ENCODE results near the gene FAM120B.

Gene FAM120B

DNA sequence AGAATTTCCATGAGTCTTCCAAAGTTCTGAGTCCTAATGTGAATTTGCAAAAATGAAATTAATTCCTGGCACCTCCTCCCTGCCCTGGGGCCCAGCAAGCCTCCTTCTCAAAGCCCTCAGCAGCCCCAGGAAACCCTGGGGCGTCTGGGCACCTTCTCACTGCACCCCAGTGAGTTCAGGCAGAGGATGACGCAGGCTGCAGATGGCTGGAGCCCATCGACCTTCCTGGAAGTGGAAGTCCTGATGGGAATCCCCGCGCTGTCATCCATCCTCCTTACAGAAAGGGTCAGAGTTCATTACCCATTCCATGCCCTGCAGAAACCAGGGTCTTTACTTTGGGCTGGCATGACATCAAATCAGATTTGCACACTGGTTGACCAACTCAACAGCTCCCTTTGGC lies 47.3 kb upstream of the FAM120B start:
- H3K27ac ChIP-seq (ENCODE audit: low read depth, low read length, poor library complexity, severe bottlenecking): no peak overlapping the region
- H3K4me2 ChIP-seq (ENCODE audit: low read length): no peak overlapping the region
- peaks cover 6% of the 10 kb centered on the region; the same call in 1 of the 2 replicates for H3K27me3 ChIP-seq (ENCODE audit: insufficient read depth, low read length)
- H4K20me1 ChIP-seq (ENCODE audit: insufficient read depth, low read length): no peaks in the 10 kb centered on the region
- H3K9ac ChIP-seq (ENCODE audit: low read length): no peak overlapping the region
- H3K36me3 ChIP-seq (ENCODE audit: insufficient read depth, low read length): no peaks in the 10 kb centered on the region
- H3F3A ChIP-seq (ENCODE audit: insufficient read depth, low read length): no peaks in the 10 kb centered on the region
- no peak overlapping the region for H3K4me3 ChIP-seq (ENCODE audit: low read depth, low read length, poor library complexity, severe bottlenecking)
- H3K9me3 ChIP-seq (ENCODE audit: low read length): no peaks in the 10 kb centered on the region
- TF ChIP-seq EZH2 (IDR thresholded peaks at IDR 0.05; ENCODE audit: borderline replicate concordance, low read length) (no peak), CTCF (IDR thresholded peaks at IDR 0.05; ENCODE audit: low read length) (no peak)
- no peak overlapping the region for H2AFZ ChIP-seq (ENCODE audit: low read length)
- no peaks in the 10 kb centered on the region for H3K4me1 ChIP-seq (ENCODE audit: insufficient read depth, low read length, severe bottlenecking)
- H3K9me2 ChIP-seq (ENCODE audit: low read depth, low read length): no peaks in the 10 kb centered on the region
- no peaks in the 10 kb centered on the region for H3K79me2 ChIP-seq (ENCODE audit: insufficient read depth, low read length)

DNA sequence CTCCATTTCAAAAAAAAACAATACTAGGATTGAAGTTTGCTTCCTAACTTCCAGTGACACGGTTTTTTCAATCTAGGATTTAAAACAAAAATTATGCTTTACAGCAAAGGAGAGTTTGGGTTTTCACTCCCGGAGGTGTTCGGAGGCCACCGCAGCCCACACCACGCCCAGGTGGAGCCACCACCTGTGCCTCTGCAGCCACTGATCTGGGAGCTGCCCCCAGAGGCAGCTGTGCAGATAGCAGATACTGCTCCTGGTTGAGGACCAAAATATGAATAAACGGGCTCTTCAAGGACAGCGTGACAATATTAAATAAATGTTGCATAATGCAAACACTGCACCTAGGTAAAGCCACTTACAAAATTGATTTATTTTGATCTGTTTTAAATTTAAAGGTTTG lies 45.9 kb upstream of the FAM120B start:
- H3K9ac ChIP-seq (ENCODE audit: low read length): no peak overlapping the region
- no peak overlapping the region for H2AFZ ChIP-seq (ENCODE audit: low read length)
- TF ChIP-seq EZH2 (IDR thresholded peaks at IDR 0.05; ENCODE audit: borderline replicate concordance, low read length) (no peak), CTCF (IDR thresholded peaks at IDR 0.05; ENCODE audit: low read length) (peak; percentile 31; the same call in 1 of the 2 replicates)
- H3K79me2 ChIP-seq (ENCODE audit: insufficient read depth, low read length): no peaks in the 10 kb centered on the region
- H3K27me3 ChIP-seq (ENCODE audit: insufficient read depth, low read length): peaks cover 6% of the 10 kb centered on the region; the same call in 1 of the 2 replicates
- H3K4me3 ChIP-seq (ENCODE audit: low read depth, low read length, poor library complexity, severe bottlenecking): no peak overlapping the region
- no peak overlapping the region for H3K4me2 ChIP-seq (ENCODE audit: low read length)
- no peaks in the 10 kb centered on the region for H3K9me3 ChIP-seq (ENCODE audit: low read length)
- no peaks in the 10 kb centered on the region for H3K36me3 ChIP-seq (ENCODE audit: insufficient read depth, low read length)
- H3F3A ChIP-seq (ENCODE audit: insufficient read depth, low read length): no peaks in the 10 kb centered on the region
- no peaks in the 10 kb centered on the region for H3K4me1 ChIP-seq (ENCODE audit: insufficient read depth, low read length, severe bottlenecking)
- no peaks in the 10 kb centered on the region for H3K9me2 ChIP-seq (ENCODE audit: low read depth, low read length)
- H4K20me1 ChIP-seq (ENCODE audit: insufficient read depth, low read length): no peaks in the 10 kb centered on the region
- H3K27ac ChIP-seq (ENCODE audit: low read depth, low read length, poor library complexity, severe bottlenecking): no peak overlapping the region

DNA sequence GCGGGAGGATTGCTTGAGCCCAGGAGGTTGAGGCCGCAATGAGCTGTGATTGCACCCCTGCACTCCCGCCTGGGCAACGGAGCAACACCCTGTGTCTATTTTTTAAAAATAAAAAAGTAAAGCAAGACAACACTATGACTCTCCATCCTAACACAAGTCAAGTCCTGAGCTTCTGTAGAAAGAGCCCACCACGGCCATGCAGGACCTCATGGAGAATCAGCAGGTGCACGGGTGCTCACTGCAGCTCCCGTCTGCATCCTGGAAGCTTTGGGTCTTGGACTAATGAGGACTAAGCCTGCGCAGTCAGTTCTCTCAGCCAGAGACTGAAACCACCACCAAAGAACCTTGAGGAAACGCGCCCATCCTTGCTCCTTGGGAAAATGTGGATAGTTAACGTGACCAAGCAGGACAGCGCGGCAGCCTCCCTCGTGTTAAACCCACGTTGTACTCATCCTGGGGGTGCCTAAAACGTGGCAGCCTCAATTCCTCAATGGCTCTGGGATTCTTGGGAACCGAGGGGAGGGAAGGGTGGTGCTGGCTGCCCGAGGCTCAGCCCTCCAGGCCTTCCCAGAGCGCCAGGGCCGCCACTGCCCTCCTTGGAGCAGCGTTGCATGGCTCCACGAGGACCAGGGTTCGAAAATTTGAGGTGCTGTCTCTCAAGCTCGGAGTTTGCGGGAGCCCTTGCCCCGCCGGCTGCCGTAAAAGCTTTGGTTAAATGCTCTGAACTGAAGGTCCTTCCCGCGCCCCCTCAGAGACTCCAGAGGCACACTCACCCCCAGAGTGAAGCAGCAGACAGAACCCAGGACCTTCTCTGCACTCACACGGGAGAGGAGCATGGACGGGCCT lies 44.7 kb upstream of the FAM120B start:
- H3K36me3 ChIP-seq (ENCODE audit: insufficient read depth, low read length): no peaks in the 10 kb centered on the region
- no peaks in the 10 kb centered on the region for H3K9me2 ChIP-seq (ENCODE audit: low read depth, low read length)
- no peaks in the 10 kb centered on the region for H3K79me2 ChIP-seq (ENCODE audit: insufficient read depth, low read length)
- H4K20me1 ChIP-seq (ENCODE audit: insufficient read depth, low read length): no peaks in the 10 kb centered on the region
- no peak overlapping the region for H3K27ac ChIP-seq (ENCODE audit: low read depth, low read length, poor library complexity, severe bottlenecking)
- no peak overlapping the region for H3K4me2 ChIP-seq (ENCODE audit: low read length)
- no peak overlapping the region for H2AFZ ChIP-seq (ENCODE audit: low read length)
- TF ChIP-seq EZH2 (IDR thresholded peaks at IDR 0.05; ENCODE audit: borderline replicate concordance, low read length): no peak
- TF ChIP-seq CTCF (IDR thresholded peaks at IDR 0.05; ENCODE audit: low read length): no peak
- H3K4me1 ChIP-seq (ENCODE audit: insufficient read depth, low read length, severe bottlenecking): no peaks in the 10 kb centered on the region
- H3F3A ChIP-seq (ENCODE audit: insufficient read depth, low read length): no peaks in the 10 kb centered on the region
- H3K9ac ChIP-seq (ENCODE audit: low read length): no peak overlapping the region
- peaks cover 6% of the 10 kb centered on the region; the same call in 1 of the 2 replicates for H3K27me3 ChIP-seq (ENCODE audit: insufficient read depth, low read length)
- no peaks in the 10 kb centered on the region for H3K9me3 ChIP-seq (ENCODE audit: low read length)
- H3K4me3 ChIP-seq (ENCODE audit: low read depth, low read length, poor library complexity, severe bottlenecking): no peak overlapping the region
